ENCODE data around the gene FGF18. TPM values are rescaled to one million over a fixed set of nuclear protein-coding genes. Genes with fewer than 3 reads are reported as not detected.

The FGF18 gene
- total and polyA plus RNA-seq, 9 of the 15 experiments (the other 6 are each of a cell fraction or from before 2014, with no cell fraction given), result 0.05 to 0.18 (median 0.11) TPM; not detected in 6

- FAIRE-seq (no peak), ATAC-seq (no peak), DNase-seq (ENCODE audit: extremely low read depth in 1 of 4, low spot score in 3 of 4) (no peak)
- WGBS (ENCODE audit: insufficient coverage, low coverage, missing lambda C conversion rate), result 2% methylated on average over 3 of the region's 3 CpGs
- Histone ChIP-seq H3K9ac (ENCODE audit: insufficient read depth in 1 of 2, low read depth in 2 of 2, low read length in 2 of 2) (no peak overlapping the region), H3K36me3 (ENCODE audit: control insufficient read depth, insufficient read depth, low read length) (no peaks in the 10 kb centered on the region), H3K9me1 (ENCODE audit: control insufficient read depth, insufficient read depth, low read length) (no peaks in the 10 kb centered on the region), H3K27ac (ENCODE audit: extremely low read depth, low read depth, low read length) (no peak overlapping the region), H3K4me2 (ENCODE audit: insufficient read depth, low read length) (no peak overlapping the region), H3K4me3 (no peak overlapping the region), H3K9me3 (replicated peaks; ENCODE audit: control insufficient read depth, insufficient read depth, low read depth, low read length) (no peaks in the 10 kb centered on the region), H4K20me1 (replicated peaks; ENCODE audit: control insufficient read depth, insufficient read depth, low read length) (no peaks in the 10 kb centered on the region), H2AFZ (ENCODE audit: low read depth, low read length) (no peak overlapping the region), H3K27me3 (ENCODE audit: control insufficient read depth in 2 of 2, insufficient read depth in 2 of 2, low read length in 2 of 2) (peaks cover 8 to 53% of the 10 kb centered on the region in 2 experiments), H3K79me2 (ENCODE audit: control insufficient read depth, insufficient read depth, low read length) (no peaks in the 10 kb centered on the region), H3K4me1 (replicated peaks in 1 of 2; ENCODE audit: control insufficient read depth in 2 of 2, insufficient read depth in 2 of 2, low read length in 2 of 2) (no peaks in the 10 kb centered on the region)
- intact Hi-C loops (cut with micrococcal nuclease) (no loop called here), in situ Hi-C loops (cut with MboI) (no loop called here)
- ChIA-PET CTCF (ENCODE audit: low intra/inter-chr PET ratio) (no interaction called here), POLR2A (no interaction called here)
- no TSS peak for BruUV-seq (replicated peaks)
- no peak for TF ChIP-seq SOX6 (IDR thresholded peaks at IDR 0.05)
- no peak for TF ChIP-seq NFATC3 (IDR thresholded peaks at IDR 0.05)
- TF ChIP-seq IRF9 (tag; IDR thresholded peaks at IDR 0.05), result no peak
- no peak for TF ChIP-seq ELF1 (tag; IDR thresholded peaks at IDR 0.05)
- TF ChIP-seq XRCC5 (IDR thresholded peaks at IDR 0.05; ENCODE audit: low read depth, low read length), result no peak
- no peak for TF ChIP-seq EGR1 (conservative IDR thresholded peaks at IDR 0.05)
- TF ChIP-seq BRD9 (IDR thresholded peaks at IDR 0.05; ENCODE audit: low read depth, partially characterized antibody), result no peak
- TF ChIP-seq ZNF407 (IDR thresholded peaks at IDR 0.05; ENCODE audit: low read depth), result no peak
- TF ChIP-seq SMAD2 (IDR thresholded peaks at IDR 0.05; ENCODE audit: low read depth, low read length), result no peak
- TF ChIP-seq SETDB1 (IDR thresholded peaks at IDR 0.05; ENCODE audit: low read length), result no peak
- TF ChIP-seq SUPT5H (IDR thresholded peaks at IDR 0.05), result no peak
- TF ChIP-seq ZBTB43 (CRISPR knock-in tag; IDR thresholded peaks at IDR 0.05), result no peak
- no peak for TF ChIP-seq TAL1 (IDR thresholded peaks at IDR 0.05)
Observed at GRCh38 chr5:171506951-171507350, 87.5 kb downstream of the FGF18 start.
